ENCODE data around the gene COX11. TPM values are rescaled to one million over a fixed set of nuclear protein-coding genes. Genes with fewer than 3 reads are reported as not detected.

Gene COX11
- total and polyA plus RNA-seq, 2 donors (not counting 3 experiments of a cell fraction or from before 2014, with no cell fraction given), result 47.3 to 55.9 TPM

DNA sequence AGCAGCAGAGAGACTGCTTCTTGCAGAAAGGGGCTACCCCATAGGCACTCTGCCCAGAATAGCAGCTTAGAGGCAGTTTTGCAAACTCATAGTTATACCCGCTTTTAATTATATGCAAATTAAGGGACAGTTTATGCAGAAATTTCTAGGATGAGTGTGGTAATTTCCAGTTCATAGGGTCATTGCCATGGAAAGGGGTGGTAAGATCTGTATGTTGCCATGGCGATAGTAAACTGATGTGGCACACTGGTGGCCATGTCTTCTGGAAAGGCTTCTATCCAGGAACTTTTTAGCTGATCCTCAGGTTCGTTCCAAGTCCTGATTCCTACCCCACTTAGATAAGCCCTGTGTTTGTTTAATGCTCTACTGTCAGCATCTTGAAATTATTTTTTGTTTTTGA, 6.3 kb upstream of the COX11 start:
- dilution Hi-C loops (cut with MboI; ENCODE audit: extremely low pct_ligation_motif_present, low sequenced_read_pairs) (no loop called here), intact Hi-C loops (cut with micrococcal nuclease) (no loop called here)
- H3K4me1 ChIP-seq (ENCODE audit: control insufficient read depth, extremely low read depth, insufficient read depth, low read length), result peaks cover 5% of the 10 kb centered on the region
- no peak overlapping the region for H3K27ac ChIP-seq (ENCODE audit: insufficient read depth, low read depth, low read length)
- no TSS peak for BruUV-seq (replicated peaks)
- POLR2A ChIA-PET, result no interaction called here
- H3K4me2 ChIP-seq (ENCODE audit: insufficient read depth, low read length), result no peak overlapping the region
- H3K4me3 ChIP-seq (replicated peaks in 1 of 3; ENCODE audit: insufficient read depth in 1 of 3, low read depth in 1 of 3, low read length in 3 of 3), result no peak overlapping the region
- TF ChIP-seq, protein P1, sequence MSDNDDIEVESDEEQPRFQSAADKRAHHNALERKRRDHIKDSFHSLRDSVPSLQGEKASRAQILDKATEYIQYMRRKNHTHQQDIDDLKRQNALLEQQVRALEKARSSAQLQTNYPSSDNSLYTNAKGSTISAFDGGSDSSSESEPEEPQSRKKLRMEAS (IDR thresholded peaks at IDR 0.05; ENCODE audit: insufficient read depth, insufficient read length), result no peak
- TF ChIP-seq GATA2 (IDR thresholded peaks at IDR 0.05; ENCODE audit: insufficient read depth, insufficient read length, low read depth, low read length) (no peak), POLR2AphosphoS5 (IDR thresholded peaks at IDR 0.05; ENCODE audit: insufficient read depth, low read depth, low read length) (no peak)
- DNase-seq (ENCODE audit: low read depth, low spot score) (no peak), FAIRE-seq (no peak)
- CTCF ChIA-PET, result interaction anchor here (1.4 to 1.6 kb wide), 3 partner anchors 18 to 31 kb away, joined by 3 to 6 read pairs (median 5); no protein-coding TSS in a partner anchor
- no peaks in the 10 kb centered on the region for H3K9me3 ChIP-seq (replicated peaks; ENCODE audit: control insufficient read depth, insufficient read depth, low read length)
- H3K36me3 ChIP-seq (ENCODE audit: control insufficient read depth in 2 of 2, extremely low read depth in 1 of 2, insufficient read depth in 2 of 2, low read length in 2 of 2), result no peaks in the 10 kb centered on the region
- H3K79me2 ChIP-seq (ENCODE audit: control insufficient read depth, insufficient read depth, low read length), result peaks cover 12% of the 10 kb centered on the region
- no peak overlapping the region for H3K9ac ChIP-seq (replicated peaks; ENCODE audit: extremely low read depth, insufficient read depth, low read length)
- H4K20me1 ChIP-seq (replicated peaks; ENCODE audit: control insufficient read depth, extremely low read depth, insufficient read depth, low read length), result no peaks in the 10 kb centered on the region
- no peaks in the 10 kb centered on the region for H3K9me1 ChIP-seq (replicated peaks; ENCODE audit: control insufficient read depth, extremely low read depth, insufficient read depth, low read length)
- no peak overlapping the region for H2AFZ ChIP-seq (ENCODE audit: low read depth, low read length)
- H3K27me3 ChIP-seq (ENCODE audit: control insufficient read depth in 2 of 2, insufficient read depth in 2 of 2, low read length in 2 of 2), result no peaks in the 10 kb centered on the region

DNA sequence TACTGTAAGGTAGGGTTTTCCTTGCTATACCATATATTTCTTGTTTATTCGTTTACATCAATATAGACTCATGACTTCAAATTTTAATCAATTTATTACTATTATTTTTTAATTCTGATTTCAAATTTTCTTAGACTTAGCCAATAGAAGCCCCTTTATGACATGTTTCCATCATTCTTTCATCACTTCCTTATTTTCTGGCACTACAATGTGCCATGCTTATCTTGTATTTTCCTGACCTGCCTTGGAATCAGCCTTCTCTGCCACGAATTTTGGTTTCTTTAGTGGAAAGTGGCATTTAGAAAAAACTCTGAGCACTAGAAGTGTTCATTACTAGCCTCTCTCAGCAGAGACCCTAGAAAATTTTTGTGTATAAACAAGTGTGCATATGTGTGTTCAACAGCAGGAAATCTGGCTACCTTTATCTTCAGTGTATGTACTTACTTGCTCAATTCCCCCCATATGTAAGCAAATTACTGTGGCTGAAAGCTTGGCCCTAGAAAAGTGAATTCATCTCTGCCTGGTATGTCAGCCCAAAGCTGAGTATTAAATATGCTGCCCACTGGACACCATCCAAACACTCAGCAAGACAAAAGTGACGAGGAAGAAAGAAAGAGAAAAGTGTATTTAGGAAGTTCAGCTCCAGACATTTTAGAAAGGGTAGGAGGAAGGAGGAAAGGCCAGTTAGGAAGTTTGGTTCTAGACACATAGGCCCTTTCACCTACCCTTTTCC, 4.1 kb upstream of the COX11 start:
- Histone ChIP-seq H3K4me1 (ENCODE audit: control insufficient read depth, extremely low read depth, insufficient read depth, low read length) (peaks cover 11% of the 10 kb centered on the region), H3K9ac (replicated peaks; ENCODE audit: extremely low read depth, insufficient read depth, low read length) (no peak overlapping the region), H3K27ac (ENCODE audit: insufficient read depth, low read depth, low read length) (no peak overlapping the region), H3K27me3 (ENCODE audit: control insufficient read depth in 2 of 2, insufficient read depth in 2 of 2, low read length in 2 of 2) (no peaks in the 10 kb centered on the region), H3K4me2 (ENCODE audit: insufficient read depth, low read length) (no peak overlapping the region), H3K4me3 (replicated peaks in 1 of 3; ENCODE audit: insufficient read depth in 1 of 3, low read depth in 1 of 3, low read length in 3 of 3) (no peak overlapping the region), H3K9me3 (replicated peaks; ENCODE audit: control insufficient read depth, insufficient read depth, low read length) (no peaks in the 10 kb centered on the region), H3K79me2 (ENCODE audit: control insufficient read depth, insufficient read depth, low read length) (peaks cover 17% of the 10 kb centered on the region), H3K36me3 (ENCODE audit: control insufficient read depth in 2 of 2, extremely low read depth in 1 of 2, insufficient read depth in 2 of 2, low read length in 2 of 2) (no peaks in the 10 kb centered on the region), H3K9me1 (replicated peaks; ENCODE audit: control insufficient read depth, extremely low read depth, insufficient read depth, low read length) (no peaks in the 10 kb centered on the region), H2AFZ (ENCODE audit: low read depth, low read length) (no peak overlapping the region), H4K20me1 (replicated peaks; ENCODE audit: control insufficient read depth, extremely low read depth, insufficient read depth, low read length) (no peaks in the 10 kb centered on the region)
- ChIA-PET POLR2A (no interaction called here), CTCF (interaction anchor here (1.1 to 1.5 kb wide), 3 partner anchors 13 to 384 kb away, joined by 3 to 5 read pairs (median 4); no protein-coding TSS in a partner anchor)
- no TSS peak for BruUV-seq (replicated peaks)
- DNase-seq (ENCODE audit: low read depth, low spot score), result no peak
- TF ChIP-seq POLR2AphosphoS5 (IDR thresholded peaks at IDR 0.05; ENCODE audit: insufficient read depth, low read depth, low read length), result no peak
- TF ChIP-seq MYC (IDR thresholded peaks at IDR 0.05; ENCODE audit: low read depth, low read length), result no peak
- no peak for TF ChIP-seq POLR2A (IDR thresholded peaks at IDR 0.05; ENCODE audit: low read depth, low read length)
- TF ChIP-seq, protein P2, sequence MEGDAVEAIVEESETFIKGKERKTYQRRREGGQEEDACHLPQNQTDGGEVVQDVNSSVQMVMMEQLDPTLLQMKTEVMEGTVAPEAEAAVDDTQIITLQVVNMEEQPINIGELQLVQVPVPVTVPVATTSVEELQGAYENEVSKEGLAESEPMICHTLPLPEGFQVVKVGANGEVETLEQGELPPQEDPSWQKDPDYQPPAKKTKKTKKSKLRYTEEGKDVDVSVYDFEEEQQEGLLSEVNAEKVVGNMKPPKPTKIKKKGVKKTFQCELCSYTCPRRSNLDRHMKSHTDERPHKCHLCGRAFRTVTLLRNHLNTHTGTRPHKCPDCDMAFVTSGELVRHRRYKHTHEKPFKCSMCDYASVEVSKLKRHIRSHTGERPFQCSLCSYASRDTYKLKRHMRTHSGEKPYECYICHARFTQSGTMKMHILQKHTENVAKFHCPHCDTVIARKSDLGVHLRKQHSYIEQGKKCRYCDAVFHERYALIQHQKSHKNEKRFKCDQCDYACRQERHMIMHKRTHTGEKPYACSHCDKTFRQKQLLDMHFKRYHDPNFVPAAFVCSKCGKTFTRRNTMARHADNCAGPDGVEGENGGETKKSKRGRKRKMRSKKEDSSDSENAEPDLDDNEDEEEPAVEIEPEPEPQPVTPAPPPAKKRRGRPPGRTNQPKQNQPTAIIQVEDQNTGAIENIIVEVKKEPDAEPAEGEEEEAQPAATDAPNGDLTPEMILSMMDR (IDR thresholded peaks at IDR 0.05; ENCODE audit: extremely low read depth in 1 of 2, insufficient read depth in 1 of 2, low read depth in 1 of 2, low read length in 2 of 2), result no peak
- TF ChIP-seq JUN (IDR thresholded peaks at IDR 0.05; ENCODE audit: borderline replicate concordance, insufficient read depth, insufficient read length, low read depth), result no peak
- TF ChIP-seq EZH2 (IDR thresholded peaks at IDR 0.05; ENCODE audit: borderline replicate concordance, low read depth, low read length, severe bottlenecking), result no peak
- no peak for TF ChIP-seq FOS (IDR thresholded peaks at IDR 0.05; ENCODE audit: borderline replicate concordance, insufficient read depth, low read length)
- TF ChIP-seq, protein P1 (IDR thresholded peaks at IDR 0.05; ENCODE audit: insufficient read depth, insufficient read length), result no peak
- TF ChIP-seq GATA2 (IDR thresholded peaks at IDR 0.05; ENCODE audit: insufficient read depth, insufficient read length, low read depth, low read length), result no peak
- no peak for FAIRE-seq
- intact Hi-C loops (cut with micrococcal nuclease) (no loop called here), dilution Hi-C loops (cut with MboI; ENCODE audit: extremely low pct_ligation_motif_present, low sequenced_read_pairs) (no loop called here)
